HepG2 (cell line): ENCODE measurements around the gene PEX11G.

Experiments
- CTCF ChIP-seq: sonication (generic); formaldehyde crosslinking; IDR thresholded peaks from 2 replicates; pipeline ENCODE4 v1.5.0; 2020; ENCODE audit warnings: mild to moderate bottlenecking, missing genetic modification reagents, moderate library complexity
- JUND ChIP-seq: sonication (generic); formaldehyde crosslinking; IDR thresholded peaks from 2 replicates; pipeline ENCODE4 v1.8.0; 2022; ENCODE audit warnings: mild to moderate bottlenecking, missing genetic modification reagents
- MEIS2 ChIP-seq: sonication (generic); formaldehyde crosslinking; IDR thresholded peaks from 2 replicates; pipeline ENCODE4 v1.9.0; 2021; ENCODE audit warnings: mild to moderate bottlenecking, missing genetic modification reagents
- POLR2AphosphoS5 ChIP-seq: IDR thresholded peaks from 2 replicates; pipeline ENCODE4 v1.6.1; 2012; ENCODE audit warnings: low read depth, low read length
- RAD21 ChIP-seq: fragments of 450-650 bp; formaldehyde crosslinking; IDR thresholded peaks from 2 replicates; pipeline ENCODE4 v1.5.0; 2020; ENCODE audit warnings: mild to moderate bottlenecking
- ZNF331 ChIP-seq: sonication (generic); formaldehyde crosslinking; IDR thresholded peaks from 2 replicates; pipeline ENCODE4 v1.4.0; 2020; ENCODE audit warnings: missing genetic modification reagents

DNA sequence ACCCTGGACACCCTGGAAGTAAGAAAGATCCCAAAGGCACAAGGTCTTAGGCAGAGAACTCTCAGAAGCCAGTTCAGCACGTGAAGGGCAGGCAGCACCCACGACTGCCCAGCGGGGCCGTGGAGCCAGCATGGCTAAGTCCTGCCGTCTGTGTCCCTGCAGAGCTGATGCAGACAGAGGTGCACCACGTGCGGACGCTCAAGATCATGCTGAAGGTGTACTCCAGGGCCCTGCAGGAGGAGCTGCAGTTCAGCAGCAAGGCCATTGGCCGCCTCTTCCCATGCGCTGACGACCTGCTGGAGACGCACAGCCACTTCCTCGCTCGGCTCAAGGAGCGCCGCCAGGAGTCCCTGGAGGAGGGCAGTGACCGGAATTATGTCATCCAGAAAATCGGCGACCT, 44.8 kb downstream of the PEX11G start:
- TF ChIP-seq RAD21 (CRISPR knock-in tag) (no peak), MEIS2 (CRISPR knock-in tag) (no peak), CTCF (CRISPR knock-in tag) (no peak), ZNF331 (CRISPR knock-in tag) (no peak), JUND (no peak), POLR2AphosphoS5 (no peak)
